SK-N-SH (cell line): ENCODE results near the gene PAAF1.

ENCODE experiments used
- CTCF ChIP-seq: fragments of 200-600 bp; sonication (generic); IDR thresholded peaks from 2 replicates; pipeline ENCODE4 v1.6.1; 2017; ENCODE audit warnings: antibody characterized with exemption, mild to moderate bottlenecking, moderate library complexity
- MXI1 ChIP-seq: IDR thresholded peaks from 2 replicates; pipeline ENCODE4 v1.6.1; 2012; ENCODE audit warnings: mild to moderate bottlenecking, low read depth, low read length, improper control_type of control experiment
- POLR2AphosphoS5 ChIP-seq: IDR thresholded peaks from 2 replicates; pipeline ENCODE4 v1.6.1; 2012; ENCODE audit warnings: low read depth, low read length
- RFX5 ChIP-seq: IDR thresholded peaks from 2 replicates; pipeline ENCODE4 v1.6.1; 2012; ENCODE audit warnings: mild to moderate bottlenecking, improper control_type of control experiment, low read length
- SMC3 ChIP-seq: IDR thresholded peaks from 2 replicates; pipeline ENCODE4 v1.6.1; 2012; ENCODE audit warnings: low read depth, low read length, improper control_type of control experiment

- TF ChIP-seq CTCF (no peak), POLR2AphosphoS5 (no peak), MXI1 (no peak), SMC3 (no peak), RFX5 (no peak)
Measured at GRCh38 chr11:73976451-73977151, 99.8 kb downstream of the PAAF1 start.
